ENCODE data around the gene LMCD1.

DNA sequence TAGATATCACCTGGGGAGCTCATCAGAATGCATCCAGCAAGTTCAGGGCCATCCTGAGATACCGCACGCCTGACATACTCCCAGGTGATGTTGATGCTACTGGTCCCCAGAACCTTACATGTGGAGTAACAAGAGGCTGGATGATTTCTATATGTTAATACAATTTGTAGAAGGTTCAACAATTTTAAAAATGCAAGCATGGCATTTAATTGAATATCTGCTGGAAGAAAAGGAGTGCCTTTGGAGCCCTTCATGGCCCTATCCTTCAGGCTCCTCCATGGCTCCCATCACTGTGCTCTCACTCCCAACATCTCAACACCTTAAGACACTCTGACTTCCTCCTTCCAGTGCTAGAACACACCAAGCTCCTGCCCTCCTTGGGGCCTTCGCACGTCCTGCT, 36.6 kb downstream of the LMCD1 start:
- TF ChIP-seq, protein P1, sequence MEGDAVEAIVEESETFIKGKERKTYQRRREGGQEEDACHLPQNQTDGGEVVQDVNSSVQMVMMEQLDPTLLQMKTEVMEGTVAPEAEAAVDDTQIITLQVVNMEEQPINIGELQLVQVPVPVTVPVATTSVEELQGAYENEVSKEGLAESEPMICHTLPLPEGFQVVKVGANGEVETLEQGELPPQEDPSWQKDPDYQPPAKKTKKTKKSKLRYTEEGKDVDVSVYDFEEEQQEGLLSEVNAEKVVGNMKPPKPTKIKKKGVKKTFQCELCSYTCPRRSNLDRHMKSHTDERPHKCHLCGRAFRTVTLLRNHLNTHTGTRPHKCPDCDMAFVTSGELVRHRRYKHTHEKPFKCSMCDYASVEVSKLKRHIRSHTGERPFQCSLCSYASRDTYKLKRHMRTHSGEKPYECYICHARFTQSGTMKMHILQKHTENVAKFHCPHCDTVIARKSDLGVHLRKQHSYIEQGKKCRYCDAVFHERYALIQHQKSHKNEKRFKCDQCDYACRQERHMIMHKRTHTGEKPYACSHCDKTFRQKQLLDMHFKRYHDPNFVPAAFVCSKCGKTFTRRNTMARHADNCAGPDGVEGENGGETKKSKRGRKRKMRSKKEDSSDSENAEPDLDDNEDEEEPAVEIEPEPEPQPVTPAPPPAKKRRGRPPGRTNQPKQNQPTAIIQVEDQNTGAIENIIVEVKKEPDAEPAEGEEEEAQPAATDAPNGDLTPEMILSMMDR (IDR thresholded peaks at IDR 0.05), result no peak
- no peak for TF ChIP-seq POLR2A (IDR thresholded peaks at IDR 0.05)
